ENCODE data around the gene AZU1.

Gene AZU1

GRCh38 chr19:855142-855541, 27.5 kb downstream of the AZU1 start:
- no peak for DNase-seq (ENCODE audit: low spot score in 2 of 2)
- H3K9me3 ChIP-seq: no peaks in the 10 kb centered on the region
- no peak overlapping the region for H3K4me3 ChIP-seq
- H3K4me1 ChIP-seq: peaks cover 13% of the 10 kb centered on the region
- in situ Hi-C loops (cut with MboI; ENCODE audit: low sequenced_read_pairs): no loop called here
- no peaks in the 10 kb centered on the region for H3K36me3 ChIP-seq (replicated peaks)
- H3K27me3 ChIP-seq (ENCODE audit: low read depth): no peaks in the 10 kb centered on the region

GRCh38 chr19:855566-856120, 28.0 kb downstream of the AZU1 start:
- in situ Hi-C loops (cut with MboI; ENCODE audit: low sequenced_read_pairs): no loop called here
- Histone ChIP-seq H3K9me3 (no peaks in the 10 kb centered on the region), H3K4me3 (no peak overlapping the region), H3K4me1 (peaks cover 10% of the 10 kb centered on the region), H3K27me3 (ENCODE audit: low read depth) (no peaks in the 10 kb centered on the region), H3K36me3 (replicated peaks) (no peaks in the 10 kb centered on the region)
- no peak for DNase-seq (ENCODE audit: low spot score in 2 of 2)

- peaks cover 12% of the 10 kb centered on the region for H3K4me1 ChIP-seq
- DNase-seq (ENCODE audit: low spot score in 2 of 2): no peak
- H3K4me3 ChIP-seq: no peak overlapping the region
- H3K27me3 ChIP-seq (ENCODE audit: low read depth): no peaks in the 10 kb centered on the region
- in situ Hi-C loops (cut with MboI; ENCODE audit: low sequenced_read_pairs): no loop called here
- H3K36me3 ChIP-seq (replicated peaks): peaks cover 4% of the 10 kb centered on the region; the same call in 1 of the 2 replicates
- no peaks in the 10 kb centered on the region for H3K9me3 ChIP-seq
Measured at GRCh38 chr19:858284-858683, 30.6 kb downstream of the AZU1 start.

GRCh38 chr19:858868-859843, 31.5 kb downstream of the AZU1 start, which contains the start of gene CFD:
Gene CFD (plus strand): TSS chr19:859664. CDS start chr19:859690, 26 bp downstream.
- peaks cover 12% of the 10 kb centered on the region for H3K4me1 ChIP-seq
- peaks cover 4% of the 10 kb centered on the region; the same call in 1 of the 2 replicates for H3K36me3 ChIP-seq (replicated peaks)
- peak within 1 kb of the TSS; percentile 49 for H3K4me3 ChIP-seq
- no peaks in the 10 kb centered on the region for H3K27me3 ChIP-seq (ENCODE audit: low read depth)
- in situ Hi-C loops (cut with MboI; ENCODE audit: low sequenced_read_pairs): no loop called here
- no peaks in the 10 kb centered on the region for H3K9me3 ChIP-seq
- DNase-seq (ENCODE audit: low spot score in 2 of 2): no peak

- no peaks in the 10 kb centered on the region for H3K27me3 ChIP-seq (ENCODE audit: low read depth)
- H3K4me3 ChIP-seq: peak overlapping the region; percentile 49
Measured at GRCh38 chr19:861141-861755, 33.6 kb downstream of the AZU1 start.

GRCh38 chr19:861756-862580, 34.3 kb downstream of the AZU1 start:
- DNase-seq (ENCODE audit: low spot score in 2 of 2): peak; percentile 56 to 92
- H3K36me3 ChIP-seq (replicated peaks): peaks cover 11% of the 10 kb centered on the region; the same call in 1 of the 2 replicates
- in situ Hi-C loops (cut with MboI; ENCODE audit: low sequenced_read_pairs): no loop called here
- peaks cover 12% of the 10 kb centered on the region for H3K4me1 ChIP-seq
- peak overlapping the region; percentile 10; the same call in 1 of the 2 replicates for H3K4me3 ChIP-seq
- H3K9me3 ChIP-seq: no peaks in the 10 kb centered on the region
- H3K27me3 ChIP-seq (ENCODE audit: low read depth): no peaks in the 10 kb centered on the region

More at GRCh38 chr19:861141-861755, 33.6 kb downstream of the AZU1 start:
- no peak for DNase-seq (ENCODE audit: low spot score in 2 of 2)
- H3K4me1 ChIP-seq: peaks cover 12% of the 10 kb centered on the region
- no peaks in the 10 kb centered on the region for H3K9me3 ChIP-seq
- in situ Hi-C loops (cut with MboI; ENCODE audit: low sequenced_read_pairs): no loop called here
- peaks cover 11% of the 10 kb centered on the region; the same call in 1 of the 2 replicates for H3K36me3 ChIP-seq (replicated peaks)

- H3K27me3 ChIP-seq (ENCODE audit: low read depth): no peaks in the 10 kb centered on the region
- H3K36me3 ChIP-seq (replicated peaks): peaks cover 16% of the 10 kb centered on the region
- no peaks in the 10 kb centered on the region for H3K9me3 ChIP-seq
- in situ Hi-C loops (cut with MboI; ENCODE audit: low sequenced_read_pairs): no loop called here
- DNase-seq (ENCODE audit: low spot score in 2 of 2): peak in 1 of 2 experiments; percentile 75
- H3K4me3 ChIP-seq: no peak overlapping the region
- peaks cover 12% of the 10 kb centered on the region for H3K4me1 ChIP-seq
Measured at GRCh38 chr19:862581-863314, 35.1 kb downstream of the AZU1 start.

GRCh38 chr19:863315-863620, 35.6 kb downstream of the AZU1 start:
- Histone ChIP-seq H3K36me3 (replicated peaks) (peaks cover 21% of the 10 kb centered on the region), H3K9me3 (no peaks in the 10 kb centered on the region), H3K27me3 (ENCODE audit: low read depth) (no peaks in the 10 kb centered on the region), H3K4me3 (no peak overlapping the region), H3K4me1 (peaks cover 12% of the 10 kb centered on the region)
- in situ Hi-C loops (cut with MboI; ENCODE audit: low sequenced_read_pairs): no loop called here
- no peak for DNase-seq (ENCODE audit: low spot score in 2 of 2)

GRCh38 chr19:866769-867300, 39.2 kb downstream of the AZU1 start:
- no peak for DNase-seq (ENCODE audit: low spot score in 2 of 2)

GRCh38 chr19:867301-867793, 39.7 kb downstream of the AZU1 start:
- Histone ChIP-seq H3K9me3 (no peaks in the 10 kb centered on the region), H3K27me3 (ENCODE audit: low read depth) (no peaks in the 10 kb centered on the region), H3K36me3 (replicated peaks) (peaks cover 50% of the 10 kb centered on the region), H3K4me1 (peaks cover 5% of the 10 kb centered on the region), H3K4me3 (no peak overlapping the region)
- in situ Hi-C loops (cut with MboI; ENCODE audit: low sequenced_read_pairs): no loop called here
- DNase-seq (ENCODE audit: low spot score in 2 of 2): no peak

More at GRCh38 chr19:866769-867300, 39.2 kb downstream of the AZU1 start:
- Histone ChIP-seq H3K9me3 (no peaks in the 10 kb centered on the region), H3K36me3 (replicated peaks) (peaks cover 45% of the 10 kb centered on the region), H3K27me3 (ENCODE audit: low read depth) (no peaks in the 10 kb centered on the region), H3K4me1 (peaks cover under 1% of the 10 kb centered on the region), H3K4me3 (no peak overlapping the region)
- in situ Hi-C loops (cut with MboI; ENCODE audit: low sequenced_read_pairs): no loop called here

- Histone ChIP-seq H3K27me3 (ENCODE audit: low read depth) (no peaks in the 10 kb centered on the region), H3K4me1 (peaks cover 8% of the 10 kb centered on the region), H3K9me3 (no peaks in the 10 kb centered on the region), H3K36me3 (replicated peaks) (peaks cover 50% of the 10 kb centered on the region), H3K4me3 (no peak overlapping the region)
- in situ Hi-C loops (cut with MboI; ENCODE audit: low sequenced_read_pairs): no loop called here
- DNase-seq (ENCODE audit: low spot score in 2 of 2): no peak
Measured at GRCh38 chr19:867855-868457, 40.3 kb downstream of the AZU1 start.
